Neural cell (in vitro differentiated cells): ENCODE data around the gene NBL1. TPM values are rescaled to one million over a fixed set of nuclear protein-coding genes. Genes with fewer than 3 reads are reported as not detected.

Experiments used
- H2AFZ ChIP-seq: fragments of 200-600, 300-800 bp; sonication (generic), shearing (Covaris generic); 2 replicates; pipeline ENCODE4 v1.6.0; 2014; ENCODE audit warnings: low read depth, mild to moderate bottlenecking, antibody characterized with exemption, low read length, moderate library complexity
- H3F3A ChIP-seq: fragments of 200-600 bp; shearing (Covaris generic); 2 replicates; pipeline ENCODE4 v1.6.1; 2016; ENCODE audit warnings: mild to moderate bottlenecking, moderate library complexity, mixed read lengths, antibody characterized with exemption, low read length; ENCODE audit not compliant: insufficient read depth, poor library complexity, severe bottlenecking
- H3K27ac ChIP-seq: fragments of 200-600, 300-800 bp; sonication (generic), shearing (Covaris generic); 2 replicates; pipeline ENCODE4 v1.5.1; 2014; ENCODE audit warnings: mild to moderate bottlenecking, low read length, moderate library complexity
- H3K27me3 ChIP-seq: fragments of 300-800, 200-600 bp; sonication (generic), shearing (Covaris generic); 2 replicates; pipeline ENCODE4 v1.6.0; 2014; ENCODE audit warnings: mild to moderate bottlenecking, low read depth, low read length, moderate library complexity; ENCODE audit not compliant: insufficient read depth
- H3K36me3 ChIP-seq: fragments of 300-800, 200-600 bp; sonication (generic), shearing (Covaris generic); 2 replicates; pipeline ENCODE4 v1.5.1; 2014; ENCODE audit warnings: mild to moderate bottlenecking, antibody characterized with exemption, low read length, moderate library complexity; ENCODE audit not compliant: insufficient read depth
- H3K4me2 ChIP-seq: fragments of 300-800, 200-600 bp; sonication (generic), shearing (Covaris generic); 2 replicates; pipeline ENCODE4 v1.6.0; 2014; ENCODE audit warnings: mild to moderate bottlenecking, low read length
- H3K4me3 ChIP-seq: fragments of 300-800, 200-600 bp; sonication (generic), shearing (Covaris generic); 2 replicates; pipeline ENCODE4 v1.5.1; 2014; ENCODE audit warnings: mild to moderate bottlenecking, low read length, moderate library complexity
- H3K79me2 ChIP-seq: fragments of 200-600 bp; shearing (Covaris generic); replicated peaks from 2 replicates; pipeline ENCODE4 v1.6.0; 2014; ENCODE audit warnings: mild to moderate bottlenecking, low read length, moderate library complexity; ENCODE audit not compliant: insufficient read depth
- H3K9ac ChIP-seq: fragments of 300-800, 200-600 bp; sonication (generic), shearing (Covaris generic); 2 replicates; pipeline ENCODE4 v1.6.1; 2016; ENCODE audit warnings: mild to moderate bottlenecking, low read length, mixed read lengths
- H3K9me2 ChIP-seq: fragments of 200-600 bp; shearing (Covaris generic); 2 replicates; pipeline ENCODE4 v1.6.1; 2016; ENCODE audit warnings: mild to moderate bottlenecking, low read length, mixed read lengths; ENCODE audit not compliant: insufficient read depth
- H3K9me3 ChIP-seq: fragments of 200-600, 300-800 bp; sonication (generic), shearing (Covaris generic); 2 replicates; pipeline ENCODE4 v1.6.1; 2016; ENCODE audit warnings: mild to moderate bottlenecking, mixed run types, low read length, moderate library complexity, mixed read lengths
- H4K20me1 ChIP-seq: fragments of 200-600 bp; shearing (Covaris generic); 2 replicates; pipeline ENCODE4 v1.6.1; 2016; ENCODE audit warnings: mild to moderate bottlenecking, mixed run types; ENCODE audit not compliant: insufficient read depth
- CTCF ChIP-seq: fragments of 450-650 bp; IDR thresholded peaks from 2 replicates; pipeline ENCODE4 v1.5.1; 2014; ENCODE audit warnings: antibody characterized with exemption, mild to moderate bottlenecking, moderate library complexity; ENCODE audit not compliant: poor library complexity, severe bottlenecking
- EP300 ChIP-seq: fragments of 450-650 bp; conservative IDR thresholded peaks from 2 replicates; pipeline ENCODE4 v1.6.1; 2014; ENCODE audit warnings: antibody characterized with exemption, mild to moderate bottlenecking, moderate library complexity; ENCODE audit not compliant: poor library complexity, severe bottlenecking
- EZH2 ChIP-seq: fragments of 200-600, 300-800 bp; shearing (Covaris generic), sonication (generic); IDR thresholded peaks from 2 replicates; pipeline ENCODE4 v1.6.1; 2014; ENCODE audit warnings: antibody characterized with exemption, low read length, borderline replicate concordance, mild to moderate bottlenecking; ENCODE audit not compliant: insufficient read depth, poor library complexity, severe bottlenecking
- MXI1 ChIP-seq: fragments of 450-650 bp; conservative IDR thresholded peaks from 2 replicates; pipeline ENCODE4 v1.6.1; 2014; ENCODE audit warnings: antibody characterized with exemption, mild to moderate bottlenecking; ENCODE audit not compliant: poor library complexity, severe bottlenecking
- POLR2AphosphoS5 ChIP-seq: IDR thresholded peaks from 2 replicates; pipeline ENCODE4 v1.6.1; 2012
- RAD21 ChIP-seq: fragments of 450-650 bp; conservative IDR thresholded peaks from 2 replicates; pipeline ENCODE4 v1.6.1; 2014; ENCODE audit warnings: antibody characterized with exemption, mild to moderate bottlenecking, moderate library complexity
- REST ChIP-seq: IDR thresholded peaks from 2 replicates; pipeline ENCODE4 v1.6.1; 2012; ENCODE audit warnings: borderline replicate concordance
- SMC3 ChIP-seq: fragments of 450-650 bp; conservative IDR thresholded peaks from 2 replicates; pipeline ENCODE4 v1.6.1; 2014; ENCODE audit warnings: antibody characterized with exemption, mild to moderate bottlenecking, moderate library complexity; ENCODE audit not compliant: poor library complexity
- TAF1 ChIP-seq: IDR thresholded peaks from 2 replicates; pipeline ENCODE4 v1.6.1; 2012; ENCODE audit warnings: low read depth
- polyA plus RNA-seq: library from polyadenylated mRNA; depleted of rRNA; stranded (reverse); fragments of >200 nt; gene quantifications from 2 replicates; pipeline ENCODE4 v1.2.3, GENCODE V29; 2014

Gene NBL1
- polyA plus RNA-seq, 1 donor from 2014 or later = 9.9 TPM

DNA sequence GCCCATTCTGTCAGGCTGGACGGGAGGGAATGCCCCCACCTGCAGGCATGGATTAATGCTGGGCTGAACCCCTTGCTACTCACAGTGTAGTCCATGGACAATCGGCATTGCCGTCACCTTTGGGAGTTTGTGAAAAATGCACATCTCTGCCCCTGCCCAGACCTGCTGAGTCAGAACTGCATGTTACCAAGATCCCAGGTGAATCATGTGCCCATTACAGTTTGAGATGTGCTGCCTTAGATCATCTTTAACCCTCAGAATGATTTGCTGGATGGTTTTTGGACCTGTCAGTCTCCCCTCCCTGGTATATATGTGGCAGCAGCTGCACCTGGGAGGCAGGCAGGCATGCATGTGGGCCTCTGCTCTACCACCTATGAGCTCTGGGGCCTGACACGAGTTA, 35.6 kb downstream of the NBL1 start:
- no peaks in the 10 kb centered on the region for H3K36me3 ChIP-seq
- H3K79me2 ChIP-seq = no peaks in the 10 kb centered on the region
- H4K20me1 ChIP-seq = no peaks in the 10 kb centered on the region
- peaks cover 11% of the 10 kb centered on the region for H3K27me3 ChIP-seq
- H2AFZ ChIP-seq = no peak overlapping the region
- H3K9me2 ChIP-seq = no peaks in the 10 kb centered on the region
- no peak overlapping the region for H3K4me3 ChIP-seq
- no peak overlapping the region for H3K4me2 ChIP-seq
- H3F3A ChIP-seq = no peaks in the 10 kb centered on the region
- no peaks in the 10 kb centered on the region for H3K9me3 ChIP-seq
- TF ChIP-seq EP300 (no peak), RAD21 (no peak), TAF1 (no peak), MXI1 (no peak), SMC3 (no peak), POLR2AphosphoS5 (no peak)
- H3K9ac ChIP-seq = no peak overlapping the region
- no peak overlapping the region for H3K27ac ChIP-seq

DNA sequence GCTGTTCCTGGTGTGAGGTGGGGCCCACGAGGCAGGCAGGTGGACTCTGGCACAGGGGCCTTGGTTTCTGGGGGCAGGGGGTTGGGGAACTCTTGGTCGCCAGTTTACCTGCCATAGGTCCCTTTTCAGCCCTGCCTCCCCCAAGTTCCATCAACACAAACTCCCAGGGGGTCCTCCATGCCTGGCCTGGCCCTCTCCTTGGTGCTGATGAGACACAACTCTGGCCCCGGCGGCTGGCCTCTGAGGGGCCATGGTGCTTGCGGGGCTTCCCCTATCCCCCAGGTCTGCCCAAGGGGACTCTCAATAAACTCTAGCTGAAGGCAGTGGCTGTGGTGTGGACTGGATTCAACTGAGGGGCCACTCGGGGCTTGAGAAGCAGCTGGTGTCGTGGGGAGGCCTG, 36.5 kb downstream of the NBL1 start:
- no peaks in the 10 kb centered on the region for H3K79me2 ChIP-seq
- H3K9ac ChIP-seq = no peak overlapping the region
- H4K20me1 ChIP-seq = no peaks in the 10 kb centered on the region
- no peak overlapping the region for H3K4me2 ChIP-seq
- no peak for TF ChIP-seq SMC3
- TF ChIP-seq REST = no peak
- no peak for TF ChIP-seq EP300
- TF ChIP-seq TAF1 = no peak
- no peak for TF ChIP-seq CTCF
- no peak for TF ChIP-seq MXI1
- TF ChIP-seq POLR2AphosphoS5 = no peak
- TF ChIP-seq RAD21 = no peak
- TF ChIP-seq EZH2 = no peak
- H3K27ac ChIP-seq = no peak overlapping the region
- H3K9me2 ChIP-seq = no peaks in the 10 kb centered on the region
- H3F3A ChIP-seq = no peaks in the 10 kb centered on the region
- H3K4me3 ChIP-seq = no peak overlapping the region
- no peak overlapping the region for H2AFZ ChIP-seq
- no peaks in the 10 kb centered on the region for H3K36me3 ChIP-seq
- H3K9me3 ChIP-seq = no peaks in the 10 kb centered on the region
- peaks cover 9% of the 10 kb centered on the region for H3K27me3 ChIP-seq
